ENCODE data around the gene CADM3.

The CADM3 gene

GRCh38 chr1:159228554-159228953, 57.1 kb downstream of the CADM3 start:
- TF ChIP-seq CTCF (IDR thresholded peaks at IDR 0.05) = no peak
- intact Hi-C loops (cut with DNase I; ENCODE audit: low total_unique reads) = no loop called here

GRCh38 chr1:159229260-159229885, 58.0 kb downstream of the CADM3 start:
- H3K4me1 ChIP-seq = no peaks in the 10 kb centered on the region
- H3K27me3 ChIP-seq = peaks cover 0 to 4% of the 10 kb centered on the region in 2 donors
- DNase-seq = no peak
- no peaks in the 10 kb centered on the region for H3K36me3 ChIP-seq
- no peak overlapping the region for H3K4me3 ChIP-seq
- intact Hi-C loops (cut with DNase I; ENCODE audit: low total_unique reads) = no loop called here
- no peak for TF ChIP-seq CTCF (IDR thresholded peaks at IDR 0.05)
- H3K9me3 ChIP-seq = no peaks in the 10 kb centered on the region
- H3K27ac ChIP-seq = no peak overlapping the region

More at GRCh38 chr1:159228554-159228953, 57.1 kb downstream of the CADM3 start:
- no peak overlapping the region for H3K27ac ChIP-seq
- H3K36me3 ChIP-seq = no peaks in the 10 kb centered on the region
- H3K9me3 ChIP-seq = no peaks in the 10 kb centered on the region
- no peaks in the 10 kb centered on the region for H3K4me1 ChIP-seq
- peaks cover 0 to 7% of the 10 kb centered on the region in 2 donors for H3K27me3 ChIP-seq
- no peak for DNase-seq
- no peak overlapping the region for H3K4me3 ChIP-seq

GRCh38 chr1:159229896-159230295, 58.5 kb downstream of the CADM3 start:
- Histone ChIP-seq H3K27ac (no peak overlapping the region), H3K4me3 (no peak overlapping the region), H3K36me3 (no peaks in the 10 kb centered on the region), H3K4me1 (no peaks in the 10 kb centered on the region), H3K9me3 (no peaks in the 10 kb centered on the region), H3K27me3 (no peaks in the 10 kb centered on the region)
- no peak for DNase-seq
- intact Hi-C loops (cut with DNase I; ENCODE audit: low total_unique reads) = no loop called here
- TF ChIP-seq CTCF (IDR thresholded peaks at IDR 0.05) = no peak

- H3K27ac ChIP-seq = no peak overlapping the region
- DNase-seq = no peak
- no peak overlapping the region for H3K4me3 ChIP-seq
- no peaks in the 10 kb centered on the region for H3K9me3 ChIP-seq
- TF ChIP-seq CTCF (IDR thresholded peaks at IDR 0.05) = no peak
- no peaks in the 10 kb centered on the region for H3K36me3 ChIP-seq
- no peaks in the 10 kb centered on the region for H3K27me3 ChIP-seq
- intact Hi-C loops (cut with DNase I; ENCODE audit: low total_unique reads) = no loop called here
- H3K4me1 ChIP-seq = no peaks in the 10 kb centered on the region
These were observed 68.3 kb downstream of the CADM3 start for GRCh38 chr1:159239551-159240220.

- no peaks in the 10 kb centered on the region for H3K36me3 ChIP-seq
- H3K4me1 ChIP-seq = no peaks in the 10 kb centered on the region
- no peak for TF ChIP-seq CTCF (IDR thresholded peaks at IDR 0.05)
- H3K4me3 ChIP-seq = no peak overlapping the region
- no peak overlapping the region for H3K27ac ChIP-seq
- intact Hi-C loops (cut with DNase I; ENCODE audit: low total_unique reads) = no loop called here
- H3K9me3 ChIP-seq = peaks cover 0 to 4% (median 2%) of the 10 kb centered on the region in 3 donors
- no peaks in the 10 kb centered on the region for H3K27me3 ChIP-seq
- DNase-seq = no peak
These were observed 75.9 kb downstream of the CADM3 start for GRCh38 chr1:159247266-159247665.
